Measurements from ENCODE around the gene SHH.

The SHH gene

GRCh38 chr7:155762036-155762435 lies 50.2 kb downstream of the SHH start:
- DNase-seq, result no peak

GRCh38 chr7:155761162-155761561 lies 51.1 kb downstream of the SHH start:
- DNase-seq, result no peak

DNA sequence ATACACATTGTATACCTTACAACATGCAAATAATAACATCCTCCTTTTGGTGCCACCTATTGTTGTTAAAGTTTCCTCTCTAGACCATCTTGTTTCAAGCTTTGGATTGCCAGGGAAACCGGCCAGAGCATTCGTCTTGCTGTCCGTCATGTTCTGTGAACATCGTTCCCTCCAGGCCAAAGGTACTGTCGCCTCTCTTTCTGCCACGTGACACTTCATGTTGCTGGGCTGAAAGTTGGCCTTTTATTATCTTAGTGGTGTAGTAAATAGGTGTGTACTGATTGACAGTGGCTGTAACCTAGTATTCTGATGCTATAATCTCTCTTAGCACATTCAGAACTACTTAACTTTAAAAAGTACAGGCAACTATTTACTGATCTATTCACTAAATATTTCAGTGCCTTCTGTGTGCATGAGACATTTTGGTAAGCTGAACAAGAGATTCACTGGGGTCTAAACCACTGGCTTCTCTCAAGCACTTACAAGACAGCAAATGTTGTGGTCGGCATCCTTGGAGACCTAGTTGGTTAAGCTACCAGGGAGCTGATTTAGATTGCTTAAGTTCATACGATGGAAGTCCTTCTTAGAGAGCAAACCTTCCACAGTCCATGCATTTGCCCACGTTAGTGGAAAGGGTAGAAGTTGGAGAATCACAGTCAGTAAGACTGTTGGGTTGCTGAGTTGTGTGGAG lies 52.4 kb downstream of the SHH start:
- no peak for DNase-seq

DNA sequence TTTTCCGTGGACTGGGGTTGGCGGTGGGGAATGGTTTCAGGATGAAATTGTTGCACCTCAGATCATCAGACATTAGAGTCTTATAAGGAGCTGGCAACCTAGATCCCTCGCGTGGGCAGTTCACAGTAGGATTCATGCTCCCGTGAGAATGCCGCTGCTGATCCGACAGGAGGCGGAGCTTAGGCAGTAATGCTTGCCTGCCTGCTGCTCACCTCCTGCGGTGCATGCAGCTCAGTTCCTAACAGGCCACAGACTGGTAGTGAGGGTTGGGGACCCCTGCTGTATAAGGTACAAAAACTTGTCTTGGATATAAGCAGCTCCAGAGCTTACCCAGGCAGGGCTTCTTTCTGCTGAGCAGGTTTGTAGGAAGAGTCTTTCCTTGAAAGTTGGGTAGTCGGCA lies 53.9 kb downstream of the SHH start:
- DNase-seq, result no peak

DNA sequence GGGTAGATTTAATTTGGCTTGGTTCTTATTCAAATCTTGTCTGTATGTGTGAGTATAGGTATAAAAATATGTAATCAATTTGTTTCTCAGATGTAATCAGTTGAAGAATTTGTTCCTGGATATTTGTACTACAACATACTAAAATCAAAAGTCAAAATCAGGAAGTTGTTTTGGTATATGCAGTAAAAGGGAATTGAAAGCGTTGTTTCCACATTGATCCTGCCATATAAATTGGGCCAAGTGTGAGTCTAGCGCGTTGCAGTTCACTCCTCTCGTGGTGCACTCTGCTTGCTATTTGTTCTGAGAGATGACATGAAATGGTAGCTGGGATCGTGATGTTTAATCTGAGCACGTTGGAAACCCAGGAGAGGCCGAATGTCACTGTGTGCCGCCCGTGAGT lies 55.9 kb downstream of the SHH start:
- no peak for DNase-seq

- no peak for DNase-seq
Measured at GRCh38 chr7:155755026-155755425, 57.2 kb downstream of the SHH start.

- DNase-seq, result no peak
Measured at GRCh38 chr7:155754165-155754564, 58.1 kb downstream of the SHH start.

- DNase-seq, result no peak
Measured at GRCh38 chr7:155753446-155753965, 58.8 kb downstream of the SHH start.

GRCh38 chr7:155752756-155753445 lies 59.4 kb downstream of the SHH start:
- no peak for DNase-seq

- DNase-seq, result no peak
Measured at GRCh38 chr7:155751409-155751808, 60.9 kb downstream of the SHH start.

- DNase-seq, result no peak
Measured at GRCh38 chr7:155750255-155751125, 61.8 kb downstream of the SHH start.
